WTC11 (cell line): ENCODE results near the gene RPS6KC1.

Experiments
- SMAD4 ChIP-seq: sonication (generic); formaldehyde crosslinking; IDR thresholded peaks from 2 replicates; pipeline ENCODE4 v1.8.0; 2022; ENCODE audit warnings: mild to moderate bottlenecking, missing genetic modification reagents
- SP1 ChIP-seq: sonication (generic); formaldehyde crosslinking; conservative IDR thresholded peaks from 2 replicates; pipeline ENCODE4 v1.8.1; 2022; ENCODE audit warnings: missing genetic modification reagents
- ZNF121 ChIP-seq: sonication (generic); formaldehyde crosslinking; IDR thresholded peaks from 2 replicates; pipeline ENCODE4 v1.8.0; 2023; ENCODE audit warnings: missing genetic modification reagents
- TF ChIP-seq, protein P1 (sequence below): fragments of 200-600 bp; IDR thresholded peaks from 2 replicates; pipeline ENCODE4 v1.8.0; 2022; ENCODE audit warnings: antibody characterized with exemption
- TF ChIP-seq, protein P2 (sequence below): sonication (generic); formaldehyde crosslinking; IDR thresholded peaks from 2 replicates; pipeline ENCODE4 v1.8.1; 2022; ENCODE audit warnings: mild to moderate bottlenecking, missing genetic modification reagents, moderate library complexity, borderline replicate concordance
- TF ChIP-seq, protein P3 (sequence below): fragments of 250-450 bp; sonication (Bioruptor Pico); IDR thresholded peaks from 2 replicates; pipeline ENCODE4 v2.1.2; 2022; ENCODE audit warnings: mild to moderate bottlenecking, moderate library complexity
- TF ChIP-seq, protein P4 (sequence below): sonication (generic); formaldehyde crosslinking; conservative IDR thresholded peaks from 2 replicates; pipeline ENCODE4 v1.8.1; 2023; ENCODE audit warnings: mild to moderate bottlenecking, low read depth, missing genetic modification reagents, moderate library complexity

DNA sequence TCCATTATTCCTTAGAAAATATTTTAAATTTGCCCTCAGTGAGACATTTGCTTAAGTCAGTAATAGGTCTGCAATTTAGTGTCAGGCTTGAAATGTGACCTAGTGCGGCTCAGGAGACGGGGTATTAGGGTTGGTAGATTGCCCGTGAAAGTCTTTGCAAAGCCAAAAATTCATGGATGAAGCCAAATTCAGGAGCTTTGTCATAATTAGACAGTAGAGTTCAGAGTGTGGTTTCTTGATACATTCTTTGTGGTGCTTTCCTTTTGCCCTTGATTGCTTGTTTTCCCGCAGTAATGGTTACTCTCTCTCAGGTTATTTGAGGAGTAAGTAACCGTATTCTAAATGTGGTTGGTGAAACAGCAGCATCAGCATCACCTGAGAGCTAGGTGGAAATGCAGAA lies 120.7 kb downstream of the RPS6KC1 start:
- TF ChIP-seq, protein P1, sequence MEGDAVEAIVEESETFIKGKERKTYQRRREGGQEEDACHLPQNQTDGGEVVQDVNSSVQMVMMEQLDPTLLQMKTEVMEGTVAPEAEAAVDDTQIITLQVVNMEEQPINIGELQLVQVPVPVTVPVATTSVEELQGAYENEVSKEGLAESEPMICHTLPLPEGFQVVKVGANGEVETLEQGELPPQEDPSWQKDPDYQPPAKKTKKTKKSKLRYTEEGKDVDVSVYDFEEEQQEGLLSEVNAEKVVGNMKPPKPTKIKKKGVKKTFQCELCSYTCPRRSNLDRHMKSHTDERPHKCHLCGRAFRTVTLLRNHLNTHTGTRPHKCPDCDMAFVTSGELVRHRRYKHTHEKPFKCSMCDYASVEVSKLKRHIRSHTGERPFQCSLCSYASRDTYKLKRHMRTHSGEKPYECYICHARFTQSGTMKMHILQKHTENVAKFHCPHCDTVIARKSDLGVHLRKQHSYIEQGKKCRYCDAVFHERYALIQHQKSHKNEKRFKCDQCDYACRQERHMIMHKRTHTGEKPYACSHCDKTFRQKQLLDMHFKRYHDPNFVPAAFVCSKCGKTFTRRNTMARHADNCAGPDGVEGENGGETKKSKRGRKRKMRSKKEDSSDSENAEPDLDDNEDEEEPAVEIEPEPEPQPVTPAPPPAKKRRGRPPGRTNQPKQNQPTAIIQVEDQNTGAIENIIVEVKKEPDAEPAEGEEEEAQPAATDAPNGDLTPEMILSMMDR: no peak
- TF ChIP-seq, protein P2, sequence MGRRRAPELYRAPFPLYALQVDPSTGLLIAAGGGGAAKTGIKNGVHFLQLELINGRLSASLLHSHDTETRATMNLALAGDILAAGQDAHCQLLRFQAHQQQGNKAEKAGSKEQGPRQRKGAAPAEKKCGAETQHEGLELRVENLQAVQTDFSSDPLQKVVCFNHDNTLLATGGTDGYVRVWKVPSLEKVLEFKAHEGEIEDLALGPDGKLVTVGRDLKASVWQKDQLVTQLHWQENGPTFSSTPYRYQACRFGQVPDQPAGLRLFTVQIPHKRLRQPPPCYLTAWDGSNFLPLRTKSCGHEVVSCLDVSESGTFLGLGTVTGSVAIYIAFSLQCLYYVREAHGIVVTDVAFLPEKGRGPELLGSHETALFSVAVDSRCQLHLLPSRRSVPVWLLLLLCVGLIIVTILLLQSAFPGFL: no peak
- TF ChIP-seq SMAD4 (CRISPR knock-in tag) (no peak), SP1 (CRISPR knock-in tag) (no peak), ZNF121 (CRISPR knock-in tag) (no peak)
- TF ChIP-seq, protein P3, sequence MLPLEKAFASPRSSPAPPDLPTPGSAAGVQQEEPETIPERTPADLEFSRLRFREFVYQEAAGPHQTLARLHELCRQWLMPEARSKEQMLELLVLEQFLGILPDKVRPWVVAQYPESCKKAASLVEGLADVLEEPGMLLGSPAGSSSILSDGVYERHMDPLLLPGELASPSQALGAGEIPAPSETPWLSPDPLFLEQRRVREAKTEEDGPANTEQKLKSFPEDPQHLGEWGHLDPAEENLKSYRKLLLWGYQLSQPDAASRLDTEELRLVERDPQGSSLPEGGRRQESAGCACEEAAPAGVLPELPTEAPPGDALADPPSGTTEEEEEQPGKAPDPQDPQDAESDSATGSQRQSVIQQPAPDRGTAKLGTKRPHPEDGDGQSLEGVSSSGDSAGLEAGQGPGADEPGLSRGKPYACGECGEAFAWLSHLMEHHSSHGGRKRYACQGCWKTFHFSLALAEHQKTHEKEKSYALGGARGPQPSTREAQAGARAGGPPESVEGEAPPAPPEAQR (CRISPR knock-in tag): no peak
- TF ChIP-seq, protein P4, sequence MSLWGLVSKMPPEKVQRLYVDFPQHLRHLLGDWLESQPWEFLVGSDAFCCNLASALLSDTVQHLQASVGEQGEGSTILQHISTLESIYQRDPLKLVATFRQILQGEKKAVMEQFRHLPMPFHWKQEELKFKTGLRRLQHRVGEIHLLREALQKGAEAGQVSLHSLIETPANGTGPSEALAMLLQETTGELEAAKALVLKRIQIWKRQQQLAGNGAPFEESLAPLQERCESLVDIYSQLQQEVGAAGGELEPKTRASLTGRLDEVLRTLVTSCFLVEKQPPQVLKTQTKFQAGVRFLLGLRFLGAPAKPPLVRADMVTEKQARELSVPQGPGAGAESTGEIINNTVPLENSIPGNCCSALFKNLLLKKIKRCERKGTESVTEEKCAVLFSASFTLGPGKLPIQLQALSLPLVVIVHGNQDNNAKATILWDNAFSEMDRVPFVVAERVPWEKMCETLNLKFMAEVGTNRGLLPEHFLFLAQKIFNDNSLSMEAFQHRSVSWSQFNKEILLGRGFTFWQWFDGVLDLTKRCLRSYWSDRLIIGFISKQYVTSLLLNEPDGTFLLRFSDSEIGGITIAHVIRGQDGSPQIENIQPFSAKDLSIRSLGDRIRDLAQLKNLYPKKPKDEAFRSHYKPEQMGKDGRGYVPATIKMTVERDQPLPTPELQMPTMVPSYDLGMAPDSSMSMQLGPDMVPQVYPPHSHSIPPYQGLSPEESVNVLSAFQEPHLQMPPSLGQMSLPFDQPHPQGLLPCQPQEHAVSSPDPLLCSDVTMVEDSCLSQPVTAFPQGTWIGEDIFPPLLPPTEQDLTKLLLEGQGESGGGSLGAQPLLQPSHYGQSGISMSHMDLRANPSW (CRISPR knock-in tag): no peak
